GM19324 (cell line): ENCODE results near the gene DNAH1.

ENCODE experiments used
- ATAC-seq: cut with Tn5 transposase; IDR thresholded peaks from one replicate; pipeline ENCODE4 v1.9.1; 2021; ENCODE audit warnings: mild to moderate bottlenecking, moderate library complexity; ENCODE audit not compliant: unreplicated experiment, low FRiP score

Gene DNAH1

DNA sequence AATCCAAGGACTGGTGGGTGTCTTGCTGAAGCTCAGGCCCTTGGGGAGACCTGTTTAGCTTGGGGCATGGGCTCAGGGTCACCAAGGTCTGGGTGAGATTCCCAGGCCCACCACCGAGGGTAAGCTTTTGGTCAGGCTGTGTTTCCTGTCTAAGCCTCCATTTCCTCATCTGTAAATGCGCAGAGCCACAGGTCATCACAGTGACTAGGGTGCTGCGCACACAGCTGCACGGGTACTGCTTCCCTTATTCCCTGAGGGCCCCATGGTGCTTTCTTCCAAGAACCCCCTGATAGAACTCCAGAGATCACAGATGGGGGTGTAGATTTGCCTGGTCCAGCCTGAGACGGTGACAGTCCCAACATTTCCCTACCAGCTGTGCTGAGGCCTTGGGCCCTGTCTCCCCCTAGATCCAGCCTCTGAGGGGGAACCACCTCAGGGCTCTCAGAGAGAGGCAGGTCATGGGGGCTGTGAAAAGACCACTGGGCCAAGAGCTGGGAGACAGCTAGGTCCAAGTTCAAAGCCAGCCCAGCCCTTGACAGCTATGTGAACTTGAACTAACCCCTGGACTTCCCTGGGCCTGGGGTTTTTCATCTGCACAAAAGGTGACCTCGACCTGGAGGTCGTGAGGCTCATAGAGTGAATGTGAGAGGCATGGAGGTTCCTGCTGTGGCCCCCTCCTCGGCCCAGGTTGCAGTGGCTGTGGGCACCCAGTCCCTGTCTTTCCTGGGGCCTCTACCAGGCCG is 68.1 kb downstream of the DNAH1 start:
- no peak for ATAC-seq

DNA sequence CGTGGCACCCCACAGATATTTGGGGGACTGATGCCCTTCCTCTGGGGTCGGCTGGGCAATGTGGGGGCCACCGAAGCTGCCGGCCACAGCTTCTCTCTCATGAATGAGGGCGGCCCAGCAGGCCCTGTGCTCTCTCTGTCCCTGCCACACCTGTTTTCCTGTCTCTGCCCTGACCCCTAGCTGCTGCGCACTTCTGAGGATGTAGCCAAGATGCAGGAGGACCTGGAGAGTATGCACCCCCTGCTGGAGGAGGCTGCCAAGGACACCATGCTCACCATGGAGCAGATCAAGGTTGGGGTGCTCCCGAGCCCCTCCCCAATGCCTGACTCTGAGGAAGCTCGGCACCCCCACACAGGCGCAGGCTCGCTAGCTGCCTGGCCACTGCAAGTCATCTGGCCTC is 69.0 kb downstream of the DNAH1 start:
- no peak for ATAC-seq

DNA sequence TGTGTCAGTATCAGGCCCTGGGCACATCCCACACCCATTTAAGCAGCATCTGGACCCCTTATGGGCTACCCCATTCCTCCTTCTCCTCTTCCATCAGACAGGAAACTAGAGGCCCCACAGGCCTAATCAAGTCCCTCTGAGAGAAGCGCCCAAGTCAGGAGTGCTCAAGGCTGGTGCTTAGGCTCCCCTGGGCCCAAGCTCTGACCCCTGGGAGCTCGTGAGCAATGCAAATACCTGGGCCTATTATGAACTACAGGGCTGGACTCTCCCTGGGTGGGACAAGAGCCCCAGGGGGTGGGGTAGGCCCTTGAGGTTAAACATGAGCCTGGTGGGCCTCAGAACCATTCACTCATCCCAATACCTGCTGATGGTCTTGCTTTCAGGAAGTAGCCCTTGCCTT is 71.4 kb downstream of the DNAH1 start:
- ATAC-seq: no peak

DNA sequence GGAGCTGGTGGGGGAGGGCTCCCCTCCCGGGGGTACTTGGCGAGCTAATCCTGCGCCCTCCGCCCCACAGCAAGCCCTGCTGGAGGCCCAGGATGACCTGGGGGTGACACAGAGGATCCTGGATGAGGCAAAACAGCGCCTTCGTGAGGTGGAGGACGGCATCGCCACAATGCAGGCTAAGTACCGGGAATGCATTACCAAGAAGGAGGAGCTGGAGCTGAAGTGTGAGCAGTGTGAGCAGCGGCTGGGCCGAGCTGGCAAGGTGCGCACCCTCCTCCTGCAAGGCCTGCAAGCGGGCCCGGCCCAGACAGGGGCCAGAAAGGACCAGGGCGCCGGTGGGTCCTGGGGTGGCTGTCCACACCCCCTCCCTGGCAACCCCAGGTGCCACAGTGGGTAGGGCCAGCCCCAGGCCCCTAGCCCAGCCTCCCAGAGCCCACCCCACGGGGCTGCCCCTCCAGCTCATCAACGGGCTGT is 72.3 kb downstream of the DNAH1 start:
- ATAC-seq: no peak

DNA sequence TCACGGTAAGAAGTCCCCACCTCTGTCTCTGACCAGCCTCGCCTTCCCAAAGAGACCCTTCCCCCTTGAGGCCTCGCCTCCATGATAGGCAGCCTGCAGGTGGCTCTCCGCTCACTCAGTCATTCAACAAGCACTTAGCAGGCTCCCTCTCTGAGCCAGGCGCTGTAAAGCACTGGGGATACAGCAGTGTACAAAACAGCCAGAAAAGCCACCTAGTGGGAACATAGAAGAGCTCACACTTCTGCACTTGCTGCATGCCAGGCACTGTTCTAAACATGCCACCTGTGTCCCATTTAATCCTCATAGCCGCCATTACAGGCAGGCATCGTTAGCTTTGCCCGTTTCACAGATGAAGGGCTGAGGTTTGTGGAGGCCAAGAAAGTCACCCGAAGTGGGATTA is 72.8 kb downstream of the DNAH1 start:
- ATAC-seq: no peak

DNA sequence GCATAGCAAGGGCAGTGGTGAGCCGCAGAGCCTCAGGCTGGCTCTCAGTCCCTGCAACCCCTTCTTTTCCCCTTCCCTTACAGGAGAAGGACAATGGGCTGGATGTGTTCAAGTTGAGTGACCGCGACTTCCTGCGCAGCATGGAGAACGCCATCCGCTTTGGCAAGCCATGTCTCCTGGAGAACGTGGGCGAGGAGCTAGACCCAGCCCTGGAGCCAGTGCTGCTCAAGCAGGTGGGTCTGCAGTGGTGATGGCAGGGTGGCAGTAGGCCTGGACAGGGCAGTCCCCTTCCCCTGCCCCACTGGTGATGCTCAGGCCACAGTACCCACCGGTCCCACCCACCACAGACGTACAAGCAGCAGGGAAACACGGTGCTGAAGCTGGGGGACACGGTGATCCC is 75.0 kb downstream of the DNAH1 start:
- no peak for ATAC-seq

DNA sequence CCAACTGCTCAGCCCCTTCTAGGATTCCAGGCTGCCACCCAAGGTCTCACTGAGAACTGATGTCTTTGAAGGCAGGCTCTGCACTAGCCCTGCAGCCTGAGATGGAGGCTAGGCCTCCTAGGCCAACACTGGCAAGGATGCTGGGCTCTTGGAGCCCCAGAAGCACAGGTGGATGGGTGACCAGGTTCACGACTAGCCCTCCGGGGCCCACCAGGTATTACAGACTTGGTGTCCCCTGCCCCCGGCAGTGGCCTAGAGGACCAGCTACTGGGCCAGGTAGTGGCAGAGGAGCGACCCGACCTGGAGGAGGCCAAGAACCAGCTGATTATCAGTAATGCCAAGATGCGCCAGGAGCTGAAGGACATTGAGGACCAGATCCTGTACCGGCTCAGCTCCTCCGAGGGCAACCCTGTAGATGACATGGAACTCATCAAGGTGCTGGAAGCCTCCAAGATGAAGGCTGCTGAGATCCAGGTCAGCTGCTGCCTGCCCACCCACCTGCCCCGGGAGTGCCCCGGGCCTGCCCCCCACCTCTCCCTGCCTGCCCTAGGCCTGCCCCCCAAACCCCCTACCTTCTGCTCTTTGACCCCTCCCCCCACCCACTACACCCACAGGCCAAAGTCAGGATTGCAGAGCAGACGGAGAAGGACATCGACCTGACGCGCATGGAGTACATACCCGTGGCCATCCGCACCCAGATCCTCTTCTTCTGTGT is 76.3 kb downstream of the DNAH1 start:
- ATAC-seq: no peak

DNA sequence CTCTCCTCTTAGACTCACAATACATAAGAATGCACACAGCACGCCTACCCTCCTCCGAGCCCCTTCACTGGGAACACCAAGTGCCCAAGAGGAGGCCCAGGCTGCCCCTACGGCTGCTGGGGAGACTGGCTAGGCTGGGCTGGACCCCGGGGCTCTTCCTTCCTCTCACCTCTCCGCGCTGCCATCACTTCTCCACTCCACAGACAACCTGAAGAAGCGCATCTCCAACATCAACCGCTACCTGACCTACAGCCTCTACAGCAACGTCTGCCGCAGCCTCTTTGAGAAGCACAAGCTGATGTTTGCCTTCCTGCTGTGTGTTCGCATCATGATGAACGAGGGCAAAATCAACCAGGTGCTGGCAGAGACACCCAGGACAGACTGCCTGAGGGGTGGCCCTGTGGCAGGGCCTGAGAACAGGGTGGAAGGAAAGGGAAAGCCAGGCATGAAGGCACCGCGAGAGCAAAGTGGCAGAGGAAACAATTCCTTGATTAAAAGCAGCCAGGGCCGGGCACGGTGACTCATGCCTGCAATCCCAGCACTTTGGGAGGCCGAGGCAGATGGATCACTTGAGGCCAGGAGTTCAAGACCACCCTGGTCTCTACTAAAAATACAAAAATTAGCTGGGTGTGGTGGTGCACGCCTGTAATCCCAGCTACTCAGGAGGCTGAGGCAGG is 77.2 kb downstream of the DNAH1 start:
- ATAC-seq: no peak

DNA sequence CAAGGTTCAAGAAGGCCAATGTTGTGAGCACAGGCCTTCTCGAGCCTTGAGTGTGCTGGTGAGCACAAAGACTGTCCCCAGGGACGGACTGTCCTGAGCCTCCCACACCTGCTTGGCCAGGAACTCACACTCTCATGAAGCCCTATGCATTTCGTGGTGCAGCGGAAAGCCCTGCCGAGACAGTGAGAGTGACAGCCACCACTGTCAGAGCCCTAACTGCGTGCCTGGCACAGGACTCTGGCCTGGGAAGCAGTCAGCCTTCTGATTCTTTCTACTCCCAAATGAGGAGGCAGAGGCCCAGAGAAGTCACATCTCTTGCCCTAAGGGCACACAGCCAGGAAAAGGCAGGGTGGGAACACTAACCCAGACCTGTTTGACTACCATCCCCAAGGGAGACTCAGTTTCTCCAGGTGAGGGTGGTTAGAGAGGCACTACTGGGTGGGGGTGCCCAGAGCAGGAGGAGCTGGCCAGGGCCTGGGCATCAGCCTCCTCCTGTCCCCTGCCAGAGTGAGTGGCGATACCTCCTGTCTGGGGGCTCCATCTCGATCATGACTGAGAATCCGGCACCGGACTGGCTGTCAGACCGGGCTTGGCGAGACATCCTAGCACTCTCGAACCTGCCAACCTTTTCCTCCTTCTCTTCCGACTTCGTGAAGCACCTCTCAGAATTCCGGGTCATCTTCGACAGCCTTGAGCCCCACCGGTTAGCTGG is 78.0 kb downstream of the DNAH1 start:
- no peak for ATAC-seq

DNA sequence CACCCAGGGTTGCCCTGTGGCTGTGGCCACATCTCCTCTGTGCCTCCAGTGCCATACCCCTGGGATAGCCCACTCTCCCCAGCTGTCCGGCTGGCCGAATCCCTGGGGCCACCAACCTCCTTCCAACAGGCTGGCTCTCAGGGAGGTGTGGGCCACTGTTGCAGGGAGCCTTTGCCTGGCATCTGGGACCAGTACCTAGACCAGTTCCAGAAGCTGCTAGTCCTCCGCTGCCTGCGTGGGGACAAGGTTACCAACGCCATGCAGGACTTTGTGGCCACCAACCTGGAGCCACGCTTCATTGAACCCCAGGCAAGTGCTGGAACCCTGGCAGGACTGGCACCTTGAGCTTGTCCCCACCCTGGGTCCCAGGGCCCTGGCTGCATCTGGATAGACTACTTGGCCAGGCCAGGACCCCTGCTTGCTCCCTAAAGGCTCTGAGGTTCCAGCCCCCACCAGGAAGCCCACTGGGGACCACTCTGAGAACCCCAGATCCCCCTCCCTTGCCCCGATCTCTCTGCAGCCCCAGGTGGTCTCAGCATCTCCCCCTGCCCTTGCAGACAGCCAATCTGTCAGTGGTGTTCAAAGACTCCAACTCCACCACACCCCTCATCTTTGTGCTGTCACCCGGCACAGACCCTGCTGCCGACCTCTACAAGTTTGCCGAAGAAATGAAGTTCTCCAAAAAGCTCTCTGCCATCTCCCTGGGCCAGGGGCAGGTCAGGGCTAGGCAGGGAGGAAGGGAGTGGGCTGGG is 78.8 kb downstream of the DNAH1 start:
- ATAC-seq: no peak

DNA sequence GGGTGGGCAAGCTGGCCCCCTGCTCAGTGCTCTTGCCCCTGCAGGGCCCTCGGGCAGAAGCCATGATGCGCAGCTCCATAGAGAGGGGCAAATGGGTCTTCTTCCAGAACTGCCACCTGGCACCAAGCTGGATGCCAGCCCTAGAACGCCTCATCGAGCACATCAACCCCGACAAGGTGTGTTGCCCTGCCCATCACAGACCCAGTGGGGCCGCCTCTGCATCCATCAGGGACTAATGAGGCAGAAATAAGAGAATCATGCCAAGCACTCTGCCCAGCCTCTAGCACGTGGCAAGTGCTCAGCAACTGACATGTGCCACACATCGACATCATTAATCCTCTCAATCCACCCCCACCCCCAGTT is 79.4 kb downstream of the DNAH1 start:
- no peak for ATAC-seq

DNA sequence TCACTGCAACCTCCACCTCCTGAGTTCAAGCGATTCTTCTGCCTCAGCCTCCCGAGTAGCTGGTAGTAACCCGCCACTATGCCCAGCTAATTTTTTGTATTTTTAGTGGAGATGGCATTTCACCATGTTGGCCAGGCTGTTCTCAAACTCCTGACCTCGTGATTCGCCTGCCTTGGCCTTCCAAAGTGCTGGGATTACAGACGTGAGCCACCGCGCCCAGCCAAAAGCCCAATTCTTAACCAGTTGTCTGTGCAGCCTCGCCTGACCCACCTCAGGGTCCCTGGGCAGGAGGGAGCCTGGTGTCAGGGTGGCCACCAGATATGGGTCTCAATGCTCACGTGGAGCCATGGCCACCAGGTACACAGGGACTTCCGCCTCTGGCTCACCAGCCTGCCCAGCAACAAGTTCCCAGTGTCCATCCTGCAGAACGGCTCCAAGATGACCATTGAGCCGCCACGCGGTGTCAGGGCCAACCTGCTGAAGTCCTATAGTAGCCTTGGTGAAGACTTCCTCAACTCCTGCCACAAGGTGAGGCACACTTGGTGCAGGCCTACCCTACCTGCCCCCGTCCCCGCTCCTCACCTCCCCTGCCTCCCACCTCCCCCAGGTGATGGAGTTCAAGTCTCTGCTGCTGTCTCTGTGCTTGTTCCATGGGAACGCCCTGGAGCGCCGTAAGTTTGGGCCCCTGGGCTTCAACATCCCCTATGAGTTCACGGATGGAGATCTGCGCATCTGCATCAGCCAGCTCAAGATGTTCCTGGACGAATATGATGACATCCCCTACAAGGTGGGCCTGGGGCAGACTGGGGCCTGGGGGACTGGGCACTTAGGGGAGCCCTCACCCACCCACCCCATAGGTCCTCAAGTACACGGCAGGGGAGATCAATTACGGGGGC is 80.1 kb downstream of the DNAH1 start:
- ATAC-seq: no peak

DNA sequence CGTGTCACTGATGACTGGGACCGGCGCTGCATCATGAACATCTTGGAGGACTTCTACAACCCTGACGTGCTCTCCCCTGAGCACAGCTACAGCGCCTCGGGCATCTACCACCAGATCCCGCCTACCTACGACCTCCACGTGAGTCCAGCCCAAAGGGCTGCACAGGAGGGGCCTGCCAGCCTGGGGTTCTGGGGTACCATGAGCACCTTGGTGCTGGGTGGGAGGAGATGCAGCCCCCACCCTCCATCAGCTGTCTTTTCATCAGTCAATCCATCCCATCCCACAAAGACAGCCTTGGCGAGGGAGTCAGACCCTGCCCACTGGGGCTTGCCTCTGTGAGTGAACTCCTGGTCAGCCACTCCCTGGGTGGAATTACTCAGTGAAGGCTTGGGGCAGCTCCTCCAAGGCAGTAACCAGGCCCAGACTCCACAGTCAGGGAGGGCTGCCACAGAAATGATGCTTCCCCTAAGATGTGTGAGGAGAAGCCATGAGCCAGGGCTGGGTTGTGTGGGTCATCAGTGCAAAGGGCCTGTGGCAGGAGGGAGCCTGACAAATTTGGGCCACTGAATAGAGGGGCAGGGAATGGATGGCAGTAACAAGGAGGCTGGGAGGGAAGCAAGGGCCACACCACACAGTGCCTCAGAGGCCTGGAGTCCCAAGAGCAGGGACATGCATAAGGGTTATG is 80.9 kb downstream of the DNAH1 start:
- ATAC-seq: no peak

DNA sequence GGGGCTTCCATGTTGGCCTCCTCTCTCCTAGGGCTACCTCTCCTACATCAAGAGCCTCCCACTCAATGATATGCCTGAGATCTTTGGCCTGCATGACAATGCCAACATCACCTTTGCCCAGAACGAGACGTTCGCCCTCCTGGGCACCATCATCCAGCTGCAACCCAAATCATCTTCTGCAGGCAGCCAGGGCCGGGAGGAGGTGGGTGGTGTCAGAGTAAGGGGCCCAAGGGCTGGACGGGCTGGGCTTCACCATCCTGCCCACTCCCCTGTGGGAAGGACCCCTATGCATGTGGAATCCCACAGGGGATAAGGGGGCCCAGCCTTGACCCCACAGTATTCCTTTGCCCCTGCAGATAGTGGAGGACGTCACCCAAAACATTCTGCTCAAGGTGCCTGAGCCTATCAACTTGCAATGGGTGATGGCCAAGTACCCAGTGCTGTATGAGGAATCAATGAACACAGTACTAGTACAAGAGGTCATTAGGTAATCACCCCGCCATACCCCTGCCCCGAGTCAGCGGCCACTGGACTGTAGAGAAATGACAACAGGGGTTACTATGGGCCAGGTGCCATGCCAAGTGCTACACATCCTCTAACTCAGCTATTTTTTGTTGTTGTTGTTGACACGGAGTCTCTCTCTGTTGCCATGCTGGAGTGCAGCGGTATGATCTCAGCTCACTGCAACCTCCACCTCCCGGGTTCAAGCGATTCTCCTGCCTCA is 81.7 kb downstream of the DNAH1 start:
- ATAC-seq: no peak

DNA sequence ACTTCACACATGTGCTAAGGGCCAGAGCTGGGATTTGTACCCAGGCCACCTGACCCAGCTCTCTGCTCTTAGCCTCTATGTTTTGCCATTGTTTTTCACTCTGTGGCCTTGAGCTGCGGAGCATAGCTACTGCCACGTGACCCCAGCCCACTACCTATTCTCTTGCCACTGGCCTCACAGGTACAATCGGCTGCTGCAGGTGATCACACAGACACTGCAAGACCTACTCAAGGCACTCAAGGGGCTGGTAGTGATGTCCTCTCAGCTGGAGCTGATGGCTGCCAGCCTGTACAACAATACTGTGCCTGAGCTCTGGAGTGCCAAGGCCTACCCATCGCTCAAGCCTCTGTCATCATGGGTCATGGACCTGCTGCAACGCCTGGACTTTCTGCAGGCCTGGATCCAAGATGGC is 82.6 kb downstream of the DNAH1 start:
- no peak for ATAC-seq

DNA sequence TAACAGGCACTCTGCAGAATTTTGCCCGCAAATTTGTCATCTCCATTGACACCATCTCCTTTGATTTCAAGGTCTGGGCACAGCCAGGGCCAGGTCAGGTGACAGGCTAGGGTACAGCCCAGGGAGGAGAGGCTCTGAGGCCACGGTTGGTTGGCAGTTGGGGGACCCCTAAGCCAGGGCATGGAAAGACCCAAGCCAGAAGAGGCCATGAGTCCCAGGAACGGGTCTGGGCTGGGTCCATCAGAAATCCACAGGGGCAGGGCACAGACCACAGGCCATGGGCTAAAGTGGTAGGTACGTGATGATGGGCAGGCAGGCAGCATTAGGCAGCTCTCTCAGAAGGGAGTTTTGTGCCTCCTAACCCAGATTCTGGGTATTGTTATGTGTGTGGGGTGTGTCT is 83.0 kb downstream of the DNAH1 start:
- ATAC-seq: no peak

DNA sequence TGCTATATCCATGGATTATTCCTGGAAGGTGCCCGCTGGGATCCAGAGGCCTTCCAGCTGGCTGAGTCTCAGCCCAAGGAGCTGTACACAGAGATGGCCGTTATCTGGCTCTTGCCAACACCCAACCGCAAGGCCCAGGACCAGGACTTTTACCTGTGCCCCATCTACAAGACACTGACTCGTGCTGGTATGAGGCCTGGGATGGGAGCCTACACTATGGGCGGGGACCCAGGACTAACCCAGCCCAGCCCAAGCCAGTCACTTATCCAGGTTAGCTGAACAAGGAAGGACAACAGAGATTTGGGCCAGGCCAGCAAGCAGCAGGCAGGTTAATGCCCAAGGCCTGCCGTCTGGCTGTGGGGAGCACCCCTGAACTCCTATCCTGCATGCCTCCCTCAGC is 83.5 kb downstream of the DNAH1 start:
- ATAC-seq: no peak

DNA sequence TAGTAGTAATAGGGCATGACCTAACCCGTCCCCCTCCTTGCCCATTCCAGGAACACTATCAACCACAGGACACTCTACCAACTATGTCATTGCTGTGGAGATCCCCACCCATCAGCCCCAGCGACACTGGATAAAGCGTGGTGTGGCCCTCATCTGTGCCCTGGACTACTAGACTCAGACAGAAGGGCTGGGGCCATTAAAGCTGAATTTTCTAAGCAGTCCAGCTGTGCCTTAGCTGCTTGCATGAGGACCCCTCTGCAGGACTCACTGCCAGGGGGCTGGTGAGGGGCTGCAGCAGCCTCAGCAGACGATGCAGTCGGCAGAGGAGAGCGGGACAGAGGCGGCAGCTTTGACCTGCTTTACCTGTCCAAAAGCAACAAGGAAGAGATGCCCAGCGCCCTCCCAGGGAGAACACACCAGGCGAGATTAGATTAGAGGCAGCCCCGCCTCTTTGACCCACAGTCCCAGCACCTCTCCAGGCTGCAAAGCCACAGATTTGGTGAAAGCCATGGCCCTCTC is 84.2 kb downstream of the DNAH1 start:
- ATAC-seq: no peak
